Fibroblast of lung (primary cell): Measurements from ENCODE around the gene C12orf56. TPM values are rescaled to one million over a fixed set of nuclear protein-coding genes. Genes with fewer than 3 reads are reported as not detected.

Experiments used
- DNase-seq, 2 donors: peaks; one replicate each; pipeline versions ENCODE4 v3.0.0 to v3.0.0-alpha.2; 2010; ENCODE audit warnings: low read depth in 2 of 2
- H2AFZ ChIP-seq: 2 replicates; pipeline ENCODE4 v1.5.1; 2012; ENCODE audit warnings: low read length, control low read depth, inconsistent platforms
- H3K27ac ChIP-seq: 2 replicates; pipeline ENCODE4 v1.5.1; 2011; ENCODE audit warnings: low read length, control low read depth; ENCODE audit not compliant: insufficient read depth
- H3K27me3 ChIP-seq: 2 replicates; pipeline ENCODE4 v1.5.1; 2011; ENCODE audit warnings: mild to moderate bottlenecking, low read length; ENCODE audit not compliant: control insufficient read depth, insufficient read depth
- H3K36me3 ChIP-seq: 2 replicates; pipeline ENCODE4 v1.5.1; 2011; ENCODE audit warnings: low read length; ENCODE audit not compliant: control insufficient read depth, insufficient read depth
- H3K4me1 ChIP-seq: 2 replicates; pipeline ENCODE4 v1.5.1; 2011; ENCODE audit warnings: low read length; ENCODE audit not compliant: control insufficient read depth, insufficient read depth; ENCODE audit errors: extremely low read depth
- H3K4me2 ChIP-seq: 2 replicates; pipeline ENCODE4 v1.5.1; 2011; ENCODE audit warnings: low read length, control low read depth; ENCODE audit not compliant: insufficient read depth; ENCODE audit errors: extremely low read depth
- H3K4me3 ChIP-seq, 4 experiments: fragments of 200-600 bp in 1 of 4; sonication (generic) in 1 of 4; replicated peaks in 1 of 4; 2 replicates each; pipeline ENCODE4 v1.5.1; 2011 to 2016; ENCODE audit warnings: low read length in 4 of 4, low read depth in 3 of 4, mild to moderate bottlenecking in 3 of 4, control low read depth in 2 of 4, inconsistent platforms in 1 of 4, mixed read lengths in 1 of 4; ENCODE audit not compliant: insufficient read depth in 1 of 4; ENCODE audit errors: control extremely low read depth in 1 of 4
- H3K79me2 ChIP-seq: 2 replicates; pipeline ENCODE4 v1.5.1; 2012; ENCODE audit warnings: mild to moderate bottlenecking, low read length, inconsistent platforms; ENCODE audit not compliant: control insufficient read depth, insufficient read depth
- H3K9ac ChIP-seq: 2 replicates; pipeline ENCODE4 v1.5.1; 2011; ENCODE audit warnings: mild to moderate bottlenecking, low read length, control low read depth; ENCODE audit not compliant: insufficient read depth
- H3K9me3 ChIP-seq: 2 replicates; pipeline ENCODE4 v1.5.1; 2012; ENCODE audit warnings: low read depth, low read length; ENCODE audit not compliant: control insufficient read depth, insufficient read depth
- H4K20me1 ChIP-seq: 2 replicates; pipeline ENCODE4 v1.5.1; 2011; ENCODE audit warnings: low read length; ENCODE audit not compliant: control insufficient read depth, insufficient read depth; ENCODE audit errors: extremely low read depth
- EZH2 ChIP-seq: IDR thresholded peaks from 2 replicates; pipeline ENCODE4 v1.5.1; 2012; ENCODE audit warnings: low read length, control low read depth, mild to moderate bottlenecking; ENCODE audit errors: missing control alignments
- polyA plus RNA-seq, 2 donors: library from polyadenylated mRNA; depleted of rRNA in 1 of 2; stranded (reverse) in 1 of 2; unstranded in 1 of 2; fragments of >200 nt; gene quantifications; 2 replicates each; pipeline ENCODE4 v1.2.1, GENCODE V29; 2011 to 2012; ENCODE audit warnings: missing spikeins in 1 of 2
- total RNA-seq: library from RNA; depleted of rRNA; stranded (reverse); fragments of >200 nt; gene quantifications from 2 replicates; pipeline ENCODE4 v1.2.1, GENCODE V29; 2014
- TF ChIP-seq, protein P1 (sequence below), 2 donors: IDR thresholded peaks in 1 of 2; conservative IDR thresholded peaks in 1 of 2; 1 replicate in 1 of 2; 2 replicates in 1 of 2; pipeline ENCODE4 v1.5.1; 2011 to 2012; ENCODE audit warnings: low read length in 2 of 2, control low read depth in 1 of 2, inconsistent platforms in 1 of 2, low read depth in 1 of 2, mild to moderate bottlenecking in 1 of 2

Gene C12orf56
- total and polyA plus RNA-seq, 2 donors (not counting 1 experiment from before 2014, with no cell fraction given) = 0.10 to 1.5 TPM

GRCh38 chr12:64273527-64274403 lies 116.8 kb downstream of the C12orf56 start:
- Histone ChIP-seq H3K4me3 (no peak overlapping the region), H2AFZ (no peak overlapping the region), H3K27me3 (no peaks in the 10 kb centered on the region), H3K9ac (no peak overlapping the region), H3K9me3 (no peaks in the 10 kb centered on the region), H4K20me1 (no peaks in the 10 kb centered on the region), H3K36me3 (no peaks in the 10 kb centered on the region), H3K27ac (no peak overlapping the region), H3K79me2 (no peaks in the 10 kb centered on the region), H3K4me1 (no peaks in the 10 kb centered on the region), H3K4me2 (no peak overlapping the region)
- TF ChIP-seq EZH2 = no peak
- TF ChIP-seq, protein P1, sequence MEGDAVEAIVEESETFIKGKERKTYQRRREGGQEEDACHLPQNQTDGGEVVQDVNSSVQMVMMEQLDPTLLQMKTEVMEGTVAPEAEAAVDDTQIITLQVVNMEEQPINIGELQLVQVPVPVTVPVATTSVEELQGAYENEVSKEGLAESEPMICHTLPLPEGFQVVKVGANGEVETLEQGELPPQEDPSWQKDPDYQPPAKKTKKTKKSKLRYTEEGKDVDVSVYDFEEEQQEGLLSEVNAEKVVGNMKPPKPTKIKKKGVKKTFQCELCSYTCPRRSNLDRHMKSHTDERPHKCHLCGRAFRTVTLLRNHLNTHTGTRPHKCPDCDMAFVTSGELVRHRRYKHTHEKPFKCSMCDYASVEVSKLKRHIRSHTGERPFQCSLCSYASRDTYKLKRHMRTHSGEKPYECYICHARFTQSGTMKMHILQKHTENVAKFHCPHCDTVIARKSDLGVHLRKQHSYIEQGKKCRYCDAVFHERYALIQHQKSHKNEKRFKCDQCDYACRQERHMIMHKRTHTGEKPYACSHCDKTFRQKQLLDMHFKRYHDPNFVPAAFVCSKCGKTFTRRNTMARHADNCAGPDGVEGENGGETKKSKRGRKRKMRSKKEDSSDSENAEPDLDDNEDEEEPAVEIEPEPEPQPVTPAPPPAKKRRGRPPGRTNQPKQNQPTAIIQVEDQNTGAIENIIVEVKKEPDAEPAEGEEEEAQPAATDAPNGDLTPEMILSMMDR (conservative IDR thresholded peaks at IDR 0.05 in 1 of 2, IDR thresholded peaks at IDR 0.05 in 1 of 2; ENCODE audit: low read depth in 1 of 2, low read length in 2 of 2) = peak; percentile 41 to 43
- DNase-seq = no peak

GRCh38 chr12:64270411-64270810 lies 120.1 kb downstream of the C12orf56 start:
- Histone ChIP-seq H3K79me2 (no peaks in the 10 kb centered on the region), H3K9ac (no peak overlapping the region), H3K36me3 (no peaks in the 10 kb centered on the region), H3K4me1 (no peaks in the 10 kb centered on the region), H2AFZ (no peak overlapping the region), H3K27ac (no peak overlapping the region), H3K4me2 (no peak overlapping the region), H3K4me3 (no peak overlapping the region), H4K20me1 (no peaks in the 10 kb centered on the region), H3K9me3 (no peaks in the 10 kb centered on the region), H3K27me3 (no peaks in the 10 kb centered on the region)
- no peak for DNase-seq
- TF ChIP-seq, protein P1 (conservative IDR thresholded peaks at IDR 0.05 in 1 of 2, IDR thresholded peaks at IDR 0.05 in 1 of 2; ENCODE audit: low read depth in 1 of 2, low read length in 2 of 2) = no peak
- no peak for TF ChIP-seq EZH2

GRCh38 chr12:64269161-64269560 lies 121.4 kb downstream of the C12orf56 start:
- DNase-seq = no peak
- Histone ChIP-seq H2AFZ (no peak overlapping the region), H3K36me3 (no peaks in the 10 kb centered on the region), H3K4me1 (no peaks in the 10 kb centered on the region), H3K4me2 (no peak overlapping the region), H4K20me1 (no peaks in the 10 kb centered on the region), H3K27me3 (no peaks in the 10 kb centered on the region), H3K27ac (no peak overlapping the region), H3K4me3 (no peak overlapping the region), H3K9ac (no peak overlapping the region), H3K79me2 (no peaks in the 10 kb centered on the region), H3K9me3 (no peaks in the 10 kb centered on the region)
- TF ChIP-seq EZH2 = no peak
- TF ChIP-seq, protein P1 (conservative IDR thresholded peaks at IDR 0.05 in 1 of 2, IDR thresholded peaks at IDR 0.05 in 1 of 2; ENCODE audit: low read depth in 1 of 2, low read length in 2 of 2) = no peak
